ENCODE measurements around the gene ZIC4.
A peak's percentile ranks its signal among the peaks of the same experiment; 100 is the strongest.

The ZIC4 gene

GRCh38 chr3:147390589-147391569 is 15.5 kb downstream of the ZIC4 start:
- DNase-seq (ENCODE audit: low spot score): no peak

- no peak for DNase-seq (ENCODE audit: low spot score)
Measured at GRCh38 chr3:147389717-147390116, 16.6 kb downstream of the ZIC4 start.

GRCh38 chr3:147388700-147389580 is 17.4 kb downstream of the ZIC4 start:
- DNase-seq (ENCODE audit: low spot score): no peak

GRCh38 chr3:147387885-147388699 is 18.3 kb downstream of the ZIC4 start:
- no peak for DNase-seq (ENCODE audit: low spot score)

- DNase-seq (ENCODE audit: low spot score): no peak
Measured at GRCh38 chr3:147387291-147387884, 19.0 kb downstream of the ZIC4 start.

- no peak for DNase-seq (ENCODE audit: low spot score)
Measured at GRCh38 chr3:147385059-147386012, 21.0 kb downstream of the ZIC4 start.

- peak; percentile 43 for DNase-seq (ENCODE audit: low spot score)
Measured at GRCh38 chr3:147384210-147385058, 21.9 kb downstream of the ZIC4 start.

GRCh38 chr3:147383617-147384016 is 22.7 kb downstream of the ZIC4 start:
- peak; percentile 56 for DNase-seq (ENCODE audit: low spot score)

GRCh38 chr3:147381596-147381995 is 24.7 kb downstream of the ZIC4 start:
- no peak for DNase-seq (ENCODE audit: low spot score)

GRCh38 chr3:147380977-147381376 is 25.4 kb downstream of the ZIC4 start:
- no peak for DNase-seq (ENCODE audit: low spot score)

GRCh38 chr3:147380387-147380951 is 25.9 kb downstream of the ZIC4 start:
- DNase-seq (ENCODE audit: low spot score): no peak

GRCh38 chr3:147379651-147380050 is 26.7 kb downstream of the ZIC4 start:
- no peak for DNase-seq (ENCODE audit: low spot score)

GRCh38 chr3:147377412-147378367 is 28.7 kb downstream of the ZIC4 start:
- DNase-seq (ENCODE audit: low spot score): no peak

GRCh38 chr3:147373301-147373700 is 33.0 kb downstream of the ZIC4 start:
- no peak for DNase-seq (ENCODE audit: low spot score)

- DNase-seq (ENCODE audit: low spot score): no peak
Measured at GRCh38 chr3:147372525-147373027, 33.8 kb downstream of the ZIC4 start.

- DNase-seq (ENCODE audit: low spot score): no peak
Measured at GRCh38 chr3:147371771-147372340, 34.5 kb downstream of the ZIC4 start.

- DNase-seq (ENCODE audit: low spot score): no peak
Measured at GRCh38 chr3:147371140-147371539, 35.2 kb downstream of the ZIC4 start.

Data from NAMALWA (cell line).